NCI-H1694 treated with DMSO at 0.1 percent for 48 hours (cell line): ENCODE results near the gene WSCD1.

ENCODE experiments used
- DNase-seq: peaks from one replicate; lab custom pipeline; 2025; lab: John Stamatoyannopoulos, UW

The WSCD1 gene

DNA sequence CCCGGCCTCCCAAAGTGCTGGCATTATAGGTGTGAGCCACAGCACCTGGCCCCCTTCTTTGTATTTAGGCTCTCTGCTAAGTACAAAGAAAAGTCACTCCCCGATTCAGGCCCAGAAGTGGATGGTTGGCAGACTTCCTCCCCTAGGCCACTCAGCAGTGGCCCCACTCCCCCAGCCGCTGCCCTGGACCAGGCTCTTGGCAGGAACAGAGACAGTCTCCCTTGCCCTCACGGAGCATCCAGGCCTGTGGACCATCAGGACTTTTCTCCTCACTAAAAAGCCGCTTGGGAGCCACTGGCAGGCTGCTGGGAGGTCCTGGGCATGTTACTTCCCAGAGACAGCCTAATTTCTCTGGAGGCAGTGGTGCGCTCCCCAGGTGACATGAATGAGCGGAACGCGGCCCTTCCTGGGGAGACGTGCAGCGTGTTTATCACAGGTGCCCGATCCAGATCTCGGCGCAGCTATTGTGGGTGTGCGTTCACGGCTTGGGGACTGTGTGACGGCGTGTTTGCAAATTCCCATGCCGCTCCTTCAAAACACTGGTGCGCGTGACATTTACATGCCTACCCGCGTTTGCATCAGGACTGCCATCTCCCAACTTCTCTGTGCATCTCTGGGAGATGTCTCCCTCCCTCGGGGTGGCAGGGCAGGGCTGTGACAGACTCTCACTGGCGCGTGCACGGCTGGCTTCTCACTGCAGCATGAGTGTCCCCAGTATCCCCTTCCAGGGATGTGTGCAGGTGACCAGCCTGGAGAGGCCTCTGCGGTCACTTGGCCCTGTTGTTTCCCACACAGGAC lies 16.6 kb downstream of the WSCD1 start:
- no peak for DNase-seq

DNA sequence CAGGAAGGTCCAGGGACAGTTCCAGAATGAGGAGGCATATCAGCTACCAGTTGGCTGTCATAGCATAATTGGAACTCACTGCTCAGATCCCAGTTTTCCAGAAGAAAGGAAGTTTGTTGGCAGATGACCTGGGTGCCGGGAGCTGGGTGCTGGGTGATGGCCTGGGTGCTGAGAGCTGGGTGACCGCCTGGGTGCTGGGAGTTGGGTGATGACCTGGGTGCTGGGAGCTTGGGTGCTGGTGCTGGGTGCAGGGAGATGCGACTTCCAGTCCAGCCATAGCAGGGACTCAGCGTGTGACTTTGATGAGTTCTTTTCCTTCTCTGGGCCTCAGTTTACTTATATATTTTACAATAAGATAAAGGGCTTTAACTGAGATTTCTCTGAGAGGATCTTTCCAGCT lies 18.0 kb downstream of the WSCD1 start:
- no peak for DNase-seq

DNA sequence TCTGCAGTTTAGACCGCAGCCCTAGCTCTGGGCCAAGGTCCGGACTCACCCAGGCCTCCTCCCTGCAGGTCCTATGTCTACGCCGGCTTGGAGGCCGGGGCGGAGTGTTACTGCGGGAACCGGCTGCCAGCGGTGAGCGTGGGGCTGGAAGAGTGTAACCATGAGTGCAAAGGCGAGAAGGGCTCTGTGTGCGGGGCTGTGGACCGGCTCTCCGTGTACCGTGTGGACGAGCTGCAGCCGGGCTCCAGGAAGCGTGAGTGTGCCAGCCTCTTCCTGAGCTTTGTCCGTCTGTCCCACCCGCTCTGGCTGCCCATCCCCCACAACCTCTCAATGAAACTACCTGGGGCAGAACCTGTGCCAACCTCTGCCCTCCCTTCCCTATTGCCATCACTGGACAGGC lies 20.1 kb downstream of the WSCD1 start:
- no peak for DNase-seq

DNA sequence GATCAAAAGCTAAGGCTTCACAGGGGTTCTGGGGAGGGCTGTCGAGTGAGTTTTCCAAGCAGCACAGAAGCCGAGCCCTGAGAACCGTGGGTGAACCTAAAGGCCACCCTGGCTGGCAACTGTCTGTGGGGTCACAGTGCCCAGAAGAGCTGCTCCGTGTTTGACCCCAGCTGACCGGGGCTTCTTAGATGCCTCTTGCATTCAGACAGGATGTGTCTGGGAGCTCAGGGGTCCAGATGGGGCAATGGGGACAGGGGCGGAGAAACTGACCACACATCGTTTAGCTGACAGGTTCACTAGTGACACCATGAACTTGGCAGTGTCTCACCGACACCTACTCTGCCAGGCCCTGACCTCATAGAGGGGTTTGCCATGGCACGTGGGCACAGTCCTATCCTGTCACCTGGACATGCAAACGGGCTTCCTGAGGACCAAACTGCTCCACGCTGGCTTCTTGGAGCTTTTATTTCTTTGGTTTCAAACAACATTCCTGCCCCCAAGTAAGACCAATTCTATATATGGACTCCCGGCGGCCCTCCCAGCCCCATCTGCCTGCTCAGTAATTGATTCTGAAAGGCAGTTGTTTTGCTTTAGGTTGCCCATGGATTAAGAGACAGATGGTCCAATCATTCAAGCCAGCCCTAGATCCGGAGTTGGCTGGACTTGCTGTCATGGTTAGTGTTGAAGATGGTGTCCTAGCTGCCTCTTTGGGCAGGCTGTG lies 22.2 kb downstream of the WSCD1 start:
- DNase-seq = no peak

DNA sequence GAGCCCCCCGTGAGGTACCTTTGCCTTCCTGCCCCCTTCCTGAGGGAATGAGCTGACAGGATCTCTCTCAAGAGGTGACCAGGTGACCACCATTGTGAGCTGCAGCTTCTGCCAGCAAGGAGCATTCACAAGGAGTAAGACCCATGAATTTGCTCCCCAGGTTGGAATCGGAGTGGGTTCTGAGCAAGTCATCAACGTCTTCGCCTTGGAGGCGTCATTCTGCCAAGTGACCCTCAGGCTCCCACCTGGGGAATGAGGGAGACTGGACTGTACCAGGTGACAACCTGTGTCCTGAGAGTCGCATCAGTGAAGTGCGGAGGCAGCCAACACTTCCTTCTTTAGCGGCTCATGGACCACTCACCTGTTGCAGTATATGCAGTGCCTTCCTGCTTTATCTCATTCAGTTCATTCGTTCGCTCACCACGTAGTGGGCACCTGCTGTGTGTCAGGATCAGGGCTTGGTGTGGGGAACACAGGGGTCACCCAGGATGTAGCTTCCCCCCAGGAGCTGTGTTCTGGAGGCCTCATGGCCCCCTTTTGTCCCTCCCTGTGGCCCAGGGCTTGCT lies 22.8 kb downstream of the WSCD1 start:
- DNase-seq = no peak

DNA sequence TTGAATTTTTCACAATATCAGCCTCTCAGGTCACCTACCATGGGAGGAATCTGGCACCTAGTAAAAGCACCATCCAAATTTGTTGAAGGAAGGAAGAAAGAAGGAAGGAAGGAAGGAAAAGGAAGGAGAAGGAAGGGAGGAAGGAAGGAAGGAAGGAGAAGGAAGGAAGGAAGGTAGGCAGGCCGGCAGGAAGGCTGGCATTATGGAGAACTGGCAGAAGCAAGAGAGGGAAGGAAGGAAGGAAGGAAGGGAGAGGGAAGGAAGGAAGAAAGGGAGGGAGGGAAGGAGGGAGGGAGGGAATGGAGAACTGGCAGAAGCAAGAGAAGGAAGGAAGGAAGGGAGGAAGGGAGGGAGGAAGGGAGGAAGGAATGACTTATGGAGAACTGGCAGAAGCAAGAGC lies 24.3 kb downstream of the WSCD1 start:
- DNase-seq = no peak

DNA sequence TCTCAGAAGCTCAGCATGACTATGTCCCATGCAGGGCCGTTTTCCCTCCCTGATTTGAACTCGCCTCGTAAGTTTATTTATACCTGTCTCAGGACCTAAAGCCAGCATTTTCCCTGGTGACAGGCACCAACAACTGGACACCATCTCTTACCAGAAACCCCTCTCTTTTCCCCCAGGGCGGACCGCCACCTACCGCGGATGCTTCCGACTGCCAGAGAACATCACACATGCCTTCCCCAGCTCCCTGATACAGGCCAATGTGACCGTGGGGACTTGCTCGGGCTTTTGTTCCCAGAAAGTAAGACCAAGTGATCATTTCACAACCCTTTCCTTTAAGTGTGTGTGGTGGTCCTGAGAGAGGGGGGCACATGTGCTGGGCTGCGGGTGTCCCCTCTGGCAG lies 24.7 kb downstream of the WSCD1 start:
- DNase-seq = no peak

DNA sequence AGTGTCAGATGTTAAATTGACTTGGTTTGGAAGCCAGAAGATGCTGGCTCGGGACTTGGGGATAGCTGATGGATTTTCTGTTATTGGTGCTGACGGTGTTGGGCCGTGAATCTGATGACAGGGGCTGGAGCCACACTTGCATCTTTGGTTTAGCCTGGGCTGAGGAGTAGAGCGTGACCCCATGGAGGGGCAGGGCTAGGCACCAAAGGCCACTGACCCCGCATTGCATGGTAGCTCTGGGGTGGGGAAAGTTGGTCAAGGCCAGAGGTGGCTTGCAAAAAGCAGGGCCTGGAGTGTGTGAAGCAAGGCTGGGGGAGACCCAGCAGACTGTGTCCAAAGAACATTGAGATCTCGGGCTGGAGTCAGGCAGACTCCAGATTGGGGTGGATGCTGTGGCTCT lies 25.3 kb downstream of the WSCD1 start:
- DNase-seq = no peak

DNA sequence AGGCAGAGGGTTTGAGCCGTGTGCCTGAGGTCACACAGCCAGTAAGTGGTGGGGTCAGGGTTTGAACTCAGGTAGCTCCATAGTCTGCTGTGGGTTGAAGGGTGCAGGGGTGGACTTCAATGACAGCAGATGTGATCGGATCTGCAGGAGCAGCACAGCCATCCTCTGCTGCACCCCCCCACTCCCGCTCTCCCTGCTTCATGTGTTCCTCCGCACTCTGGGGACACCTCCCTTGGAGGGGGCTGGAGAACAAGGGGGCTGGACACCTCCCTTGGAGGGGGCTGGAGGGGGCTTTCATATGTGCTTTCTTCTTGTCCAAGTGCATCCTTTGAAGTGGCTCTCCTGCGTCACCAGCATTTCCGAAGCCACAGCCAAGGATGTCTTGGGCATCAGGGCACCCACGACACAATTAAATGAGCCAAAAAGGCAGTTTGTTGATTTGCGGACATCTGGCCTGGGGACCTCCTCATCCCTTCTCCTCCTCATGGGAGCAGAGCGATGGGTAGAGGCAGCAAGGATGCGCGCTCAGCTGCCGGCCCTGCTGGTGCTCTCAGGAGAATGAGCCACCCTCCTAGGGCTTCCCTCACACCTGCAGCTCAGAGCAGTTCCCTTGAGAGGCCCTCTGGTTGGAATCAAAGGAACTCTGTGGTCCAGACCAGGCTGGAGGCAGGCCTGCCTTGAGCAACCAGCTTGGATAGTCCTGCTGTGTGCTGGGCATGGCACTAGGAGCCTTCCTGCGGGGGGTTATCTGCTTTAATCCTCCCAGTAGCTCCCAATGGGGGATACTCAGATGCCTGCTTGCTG lies 26.2 kb downstream of the WSCD1 start:
- DNase-seq = no peak

DNA sequence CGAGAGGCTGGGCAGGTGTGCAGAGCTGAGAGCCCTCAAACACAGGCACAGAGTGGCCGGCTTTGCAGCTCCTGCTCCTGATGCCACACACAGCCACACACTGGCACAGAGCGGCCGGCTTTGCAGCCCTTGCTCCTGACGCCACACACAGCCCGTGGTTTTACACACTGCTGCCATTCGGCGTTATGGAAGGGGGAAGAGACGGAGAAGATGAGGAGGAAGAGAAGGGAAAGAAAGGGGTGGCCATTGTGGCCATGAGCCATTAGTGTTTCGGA lies 26.8 kb downstream of the WSCD1 start:
- DNase-seq = no peak

DNA sequence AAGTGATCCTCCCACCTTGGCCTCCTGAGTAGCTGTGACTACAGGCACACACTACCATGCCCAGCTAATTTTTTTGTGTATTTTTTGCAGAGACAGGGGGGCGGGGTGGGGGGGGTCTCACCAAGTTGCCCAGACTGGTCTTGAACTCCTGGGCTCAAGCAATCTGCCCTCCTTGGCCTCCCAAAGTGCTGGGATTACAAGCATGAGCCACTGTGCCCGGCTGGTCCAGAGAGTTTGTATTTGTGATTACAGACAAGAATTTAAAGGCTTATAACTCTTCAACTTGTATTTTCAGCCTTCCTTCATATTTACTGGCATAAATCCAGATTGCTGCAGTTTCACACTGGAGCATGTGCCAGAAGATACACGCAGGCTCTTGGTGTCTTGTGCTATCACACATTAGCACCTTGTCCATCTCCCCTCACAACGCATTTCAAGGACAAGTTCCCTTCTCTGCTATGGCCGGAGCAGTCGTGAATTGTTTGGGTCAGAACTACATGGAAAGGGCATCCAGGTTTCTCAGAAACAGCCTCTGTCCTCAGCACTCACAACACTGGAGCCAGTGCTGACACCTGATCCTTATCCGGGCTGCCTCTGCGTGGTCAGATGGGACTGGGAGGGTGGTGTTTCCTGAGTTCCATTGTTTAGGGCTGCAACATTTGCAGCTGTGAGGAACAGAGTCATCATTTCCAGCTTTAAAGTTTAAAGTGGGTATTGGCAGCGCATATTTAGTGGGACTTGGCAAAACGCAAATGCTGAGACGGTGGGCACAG lies 28.1 kb downstream of the WSCD1 start:
- DNase-seq = no peak

DNA sequence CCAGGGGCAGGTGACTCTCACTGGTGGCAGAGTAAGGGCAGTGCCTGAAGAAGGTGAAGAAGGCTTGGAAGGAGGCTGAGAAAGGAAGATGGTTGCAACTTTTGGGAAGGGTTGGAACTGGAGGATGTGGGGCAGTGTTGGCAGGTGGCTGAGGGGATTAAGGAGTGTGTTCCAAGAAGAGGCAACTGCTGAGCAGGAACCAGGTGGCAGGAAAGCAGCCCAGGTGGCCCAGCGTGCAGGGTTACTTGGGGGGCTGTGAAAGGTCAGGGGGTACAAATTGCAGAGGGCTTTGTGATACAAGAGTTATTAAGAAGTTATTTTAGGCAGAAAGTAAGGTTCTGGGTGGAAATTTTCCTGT lies 28.6 kb downstream of the WSCD1 start:
- no peak for DNase-seq

DNA sequence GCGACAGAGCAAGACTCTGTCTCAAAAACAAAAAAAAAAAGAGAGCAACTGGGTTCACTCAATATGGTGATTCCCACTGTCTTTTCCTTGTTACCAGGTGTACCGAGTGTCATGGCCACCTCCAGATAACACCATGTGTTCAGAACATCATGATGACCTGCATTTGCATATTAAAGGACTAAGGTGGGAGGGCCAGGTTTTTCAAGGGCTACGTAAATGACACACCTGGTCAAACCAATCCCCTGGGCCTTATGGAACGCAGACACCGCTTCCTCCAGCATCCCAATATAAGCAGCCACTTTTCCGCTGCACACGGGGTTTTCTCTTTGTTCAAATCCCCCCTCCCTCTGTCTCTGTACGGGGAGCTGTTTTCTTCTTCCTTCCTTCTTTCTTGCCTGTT lies 29.3 kb downstream of the WSCD1 start:
- DNase-seq = no peak

DNA sequence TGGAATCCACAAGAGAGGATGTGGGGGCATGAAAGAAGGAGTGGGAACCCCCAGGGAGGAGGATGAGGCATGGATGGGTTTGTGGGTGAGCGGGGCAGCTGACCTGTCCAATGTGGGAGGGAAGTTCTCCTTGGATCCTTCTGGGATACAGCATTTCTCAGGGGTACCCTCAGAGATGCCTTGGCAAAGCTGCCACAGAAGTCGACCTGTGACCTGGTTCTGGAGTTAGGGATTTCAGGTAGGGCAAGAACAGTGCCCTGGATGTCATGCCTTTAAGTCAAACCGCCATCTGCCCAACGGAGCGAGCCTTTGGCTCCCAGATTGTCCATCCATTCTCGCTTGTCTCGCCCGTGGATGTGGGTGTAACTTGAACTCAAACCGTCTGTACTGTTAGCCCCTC lies 30.0 kb downstream of the WSCD1 start:
- no peak for DNase-seq

DNA sequence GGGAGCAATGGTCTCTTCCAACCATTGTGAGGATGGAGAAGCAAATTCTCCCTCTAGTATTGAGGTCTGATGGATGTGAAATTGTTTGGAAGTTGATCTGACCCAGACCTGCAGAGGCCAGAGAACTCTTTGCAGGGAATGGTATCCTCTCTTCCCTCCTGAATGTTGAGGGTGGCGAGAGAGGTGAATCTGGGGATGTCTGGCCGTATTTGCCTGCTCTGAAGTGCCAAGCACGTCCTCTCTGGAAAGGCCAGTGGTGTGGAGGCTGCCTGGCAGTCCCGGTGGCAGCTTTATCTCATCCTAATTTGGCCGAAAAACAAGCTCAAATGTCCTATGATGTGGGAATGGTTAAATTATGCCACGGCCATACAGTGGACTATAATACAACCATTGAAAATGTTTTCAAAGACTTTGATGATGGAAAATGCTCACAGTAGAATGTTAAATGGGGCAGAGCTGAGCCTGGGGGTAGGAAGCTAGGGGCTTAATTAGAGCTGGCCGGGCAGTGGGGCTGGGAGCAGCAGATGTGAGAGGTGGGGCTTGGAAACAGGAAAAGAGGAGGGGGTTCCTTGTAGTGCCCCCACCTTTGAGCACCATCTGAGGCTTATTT lies 30.8 kb downstream of the WSCD1 start:
- DNase-seq = no peak

DNA sequence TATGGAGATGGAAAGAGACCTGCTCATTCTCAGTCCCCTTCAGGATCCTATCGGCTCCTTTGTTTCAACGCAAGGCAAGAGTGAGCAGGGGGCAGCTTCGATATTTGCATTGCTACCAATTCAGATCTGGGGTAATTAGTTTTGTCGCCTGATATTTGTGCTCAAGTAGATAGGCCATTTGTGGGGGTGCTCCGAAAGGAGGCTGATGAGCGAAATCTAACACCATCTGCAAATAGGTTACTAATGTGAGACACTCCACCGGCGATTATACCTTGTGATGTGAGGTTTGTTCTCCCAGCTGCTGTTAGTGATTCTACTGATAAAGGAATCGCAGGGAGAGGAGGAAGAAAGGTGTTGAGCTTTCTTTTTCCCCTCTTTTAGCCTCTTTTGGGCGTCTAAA lies 31.5 kb downstream of the WSCD1 start:
- DNase-seq = no peak

DNA sequence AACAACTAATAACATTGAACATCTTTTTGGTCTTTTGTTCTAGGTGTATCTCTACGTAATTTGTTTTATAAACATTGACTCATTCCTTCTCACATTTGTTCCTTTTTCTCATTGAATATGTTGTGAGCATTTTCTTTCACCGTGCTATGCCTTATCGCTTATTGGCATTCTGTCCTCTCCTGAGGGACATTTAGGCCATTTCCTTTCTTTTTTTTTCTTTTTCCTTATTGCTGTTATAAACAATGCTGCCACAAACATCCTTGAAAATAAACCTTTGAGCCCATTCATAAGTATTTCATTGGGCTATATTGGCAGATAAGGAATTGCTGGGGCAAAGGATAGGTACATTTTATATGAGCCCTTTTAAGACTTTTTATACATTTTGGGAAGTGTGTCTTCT lies 32.4 kb downstream of the WSCD1 start:
- no peak for DNase-seq

DNA sequence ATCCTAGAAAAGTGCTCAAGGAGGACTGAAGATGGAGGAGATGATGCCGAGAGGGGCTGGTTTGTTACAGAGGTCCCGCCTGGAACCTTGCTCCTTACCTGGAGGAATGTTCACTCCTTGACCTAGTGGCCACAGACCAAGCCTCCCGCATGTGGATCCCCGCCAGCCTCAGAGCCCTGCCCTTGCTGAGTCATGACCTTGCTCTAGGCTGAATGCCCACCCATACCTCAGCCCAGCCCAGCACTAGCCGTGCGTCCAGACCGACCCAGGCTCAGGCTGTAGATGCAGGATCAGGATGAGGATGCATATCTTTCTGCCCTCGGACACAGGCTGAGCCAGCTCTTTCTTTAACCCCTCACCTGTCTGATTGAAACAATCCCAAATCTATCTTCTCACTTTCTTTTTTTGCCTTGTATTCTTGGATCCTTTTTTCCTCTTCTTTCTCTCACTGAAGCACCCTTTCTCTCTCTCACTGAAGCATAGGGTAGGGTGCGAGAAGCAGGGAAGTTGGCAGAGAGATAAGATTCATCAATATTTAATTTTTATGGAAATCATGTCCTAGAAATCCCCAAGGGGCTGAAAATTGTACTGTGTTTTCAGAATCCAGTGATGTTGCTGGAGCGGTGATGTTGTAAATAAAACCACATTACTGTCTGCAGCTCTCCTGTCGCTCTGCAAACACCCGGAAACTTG lies 34.9 kb downstream of the WSCD1 start:
- no peak for DNase-seq

DNA sequence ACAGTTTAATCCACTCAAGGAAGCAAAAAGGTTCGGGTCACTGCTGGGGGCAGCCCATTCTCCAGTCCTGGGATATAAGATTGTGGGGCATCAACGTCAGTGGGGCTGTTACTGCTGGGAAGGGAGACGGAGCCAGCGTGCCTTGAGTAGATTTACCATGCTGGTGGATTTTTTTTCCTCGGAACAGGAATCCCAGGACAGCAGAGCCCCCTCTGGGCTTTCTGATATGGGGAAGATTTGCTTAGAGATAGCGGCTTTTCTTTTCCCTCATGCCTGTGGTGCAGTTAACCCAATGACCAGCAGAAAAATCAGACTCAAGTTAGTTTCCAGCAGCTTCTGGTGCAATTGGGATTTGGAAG lies 35.4 kb downstream of the WSCD1 start:
- no peak for DNase-seq

DNA sequence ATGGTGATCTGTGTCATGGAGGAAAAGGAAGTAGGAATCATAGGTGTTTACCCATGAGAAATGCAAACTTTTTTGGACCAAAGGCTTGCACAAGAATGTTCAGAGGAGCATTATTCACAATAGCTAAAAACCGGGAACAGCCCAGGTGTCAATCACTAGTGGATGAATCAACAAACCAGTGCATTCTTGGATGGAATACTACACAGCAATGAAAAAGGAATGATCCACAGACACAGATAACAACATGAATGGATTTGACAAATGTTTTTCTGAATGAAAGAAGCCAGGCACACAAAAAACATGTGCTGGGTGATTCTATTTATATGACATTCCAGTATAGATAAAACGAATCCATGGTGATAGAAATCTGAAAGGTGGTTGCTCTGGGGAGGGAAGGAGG lies 36.0 kb downstream of the WSCD1 start:
- DNase-seq = no peak

DNA sequence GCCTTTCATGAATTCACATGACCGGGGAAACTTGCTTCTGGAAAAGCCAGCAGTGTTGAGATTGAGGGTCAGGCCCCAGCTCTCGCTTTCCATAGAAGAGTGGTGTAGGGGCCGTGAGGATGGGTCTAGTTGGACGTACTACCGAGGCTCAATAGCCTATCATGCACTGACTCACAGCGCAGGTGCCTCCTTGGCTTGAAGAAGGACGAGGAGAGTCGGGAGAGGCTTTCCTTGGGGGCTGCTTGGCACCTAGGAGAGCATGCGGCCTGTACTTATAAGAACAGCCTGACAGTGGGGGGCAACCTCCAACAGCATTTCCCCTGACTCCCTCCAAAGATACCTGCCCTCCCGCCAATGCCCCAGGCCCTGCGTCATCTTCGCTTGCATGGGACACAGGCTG lies 37.6 kb downstream of the WSCD1 start:
- no peak for DNase-seq
